PC-3 (cell line): Measurements from ENCODE around the gene PRMT1.

Experiments
- EZH2 ChIP-seq: fragments of 300-600 bp; sonication (generic); IDR thresholded peaks from one replicate; pipeline ENCODE4 v1.6.1; 2017; ENCODE audit warnings: antibody characterized with exemption, mild to moderate bottlenecking, low read length; ENCODE audit not compliant: unreplicated experiment
- TF ChIP-seq, protein P1 (sequence below): fragments of 300-600 bp; sonication (generic); conservative IDR thresholded peaks from 2 replicates; pipeline ENCODE4 v1.5.1; 2017; ENCODE audit warnings: antibody characterized with exemption, low read depth, mild to moderate bottlenecking, low read length

DNA sequence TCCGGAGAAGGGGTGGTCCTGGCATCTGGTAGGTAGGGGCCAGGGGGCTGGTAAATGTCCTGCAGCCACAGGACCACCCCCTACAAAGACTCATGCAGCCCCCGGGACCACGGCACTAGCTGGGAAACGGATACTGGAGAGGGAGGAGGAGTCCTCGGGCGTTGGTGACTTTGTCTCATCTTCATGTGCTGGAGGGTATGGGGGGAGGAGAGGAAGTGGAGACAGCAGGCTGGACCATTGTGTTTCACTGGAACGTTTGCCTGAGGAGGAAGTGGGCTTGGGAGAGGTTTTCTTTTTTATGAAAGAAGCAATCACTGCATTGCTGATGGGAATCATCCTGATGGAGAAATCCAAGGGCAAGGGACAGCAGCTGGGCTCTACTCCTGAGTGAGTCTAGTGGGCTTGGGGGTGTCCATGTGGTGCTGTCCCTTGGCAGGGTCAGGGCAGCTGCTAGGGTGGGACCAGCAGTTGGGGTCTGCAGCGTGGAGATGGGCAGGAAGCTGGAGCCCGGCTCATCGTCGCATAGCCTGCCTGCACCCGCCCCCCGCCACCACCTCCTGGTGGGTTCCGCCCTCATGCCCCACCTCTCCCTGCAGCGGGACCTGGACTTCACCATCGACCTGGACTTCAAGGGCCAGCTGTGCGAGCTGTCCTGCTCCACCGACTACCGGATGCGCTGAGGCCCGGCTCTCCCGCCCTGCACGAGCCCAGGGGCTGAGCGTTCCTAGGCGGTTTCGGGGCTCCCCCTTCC, 10.7 kb downstream of the PRMT1 start:
- TF ChIP-seq, protein P1, sequence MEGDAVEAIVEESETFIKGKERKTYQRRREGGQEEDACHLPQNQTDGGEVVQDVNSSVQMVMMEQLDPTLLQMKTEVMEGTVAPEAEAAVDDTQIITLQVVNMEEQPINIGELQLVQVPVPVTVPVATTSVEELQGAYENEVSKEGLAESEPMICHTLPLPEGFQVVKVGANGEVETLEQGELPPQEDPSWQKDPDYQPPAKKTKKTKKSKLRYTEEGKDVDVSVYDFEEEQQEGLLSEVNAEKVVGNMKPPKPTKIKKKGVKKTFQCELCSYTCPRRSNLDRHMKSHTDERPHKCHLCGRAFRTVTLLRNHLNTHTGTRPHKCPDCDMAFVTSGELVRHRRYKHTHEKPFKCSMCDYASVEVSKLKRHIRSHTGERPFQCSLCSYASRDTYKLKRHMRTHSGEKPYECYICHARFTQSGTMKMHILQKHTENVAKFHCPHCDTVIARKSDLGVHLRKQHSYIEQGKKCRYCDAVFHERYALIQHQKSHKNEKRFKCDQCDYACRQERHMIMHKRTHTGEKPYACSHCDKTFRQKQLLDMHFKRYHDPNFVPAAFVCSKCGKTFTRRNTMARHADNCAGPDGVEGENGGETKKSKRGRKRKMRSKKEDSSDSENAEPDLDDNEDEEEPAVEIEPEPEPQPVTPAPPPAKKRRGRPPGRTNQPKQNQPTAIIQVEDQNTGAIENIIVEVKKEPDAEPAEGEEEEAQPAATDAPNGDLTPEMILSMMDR, result no peak
- TF ChIP-seq EZH2, result no peak
